ENCODE data around the gene TCF25. TPM values are rescaled to one million over a fixed set of nuclear protein-coding genes. Genes with fewer than 3 reads are reported as not detected.
"Not testable (repeated sequence)": the region's sequence is repeated elsewhere in the genome, so short reads cannot be mapped to it uniquely, and the experiment has no call there.

Gene TCF25
- total RNA-seq, 1 donor from 2014 or later, result 206 TPM

- DNase-seq (ENCODE audit: low spot score), result no peak
- intact Hi-C loops (cut with DNase I), result no loop called here
- ATAC-seq, result no peak
Measured at GRCh38 chr16:89924297-89924924, 51.0 kb downstream of the TCF25 start.

- intact Hi-C loops (cut with DNase I), result no loop called here
- ATAC-seq (no peak), DNase-seq (ENCODE audit: low spot score) (no peak)
Measured at GRCh38 chr16:89924925-89925307, 51.5 kb downstream of the TCF25 start.

GRCh38 chr16:89925596-89926079 is 52.2 kb downstream of the TCF25 start:
- DNase-seq (ENCODE audit: low spot score), result no peak
- intact Hi-C loops (cut with DNase I), result no loop called here
- no peak for ATAC-seq

GRCh38 chr16:89931305-89931896 is 58.0 kb downstream of the TCF25 start:
- intact Hi-C loops (cut with DNase I), result no loop called here
- DNase-seq (ENCODE audit: low spot score), result no peak
- ATAC-seq, result no peak

GRCh38 chr16:89931964-89932363 is 58.6 kb downstream of the TCF25 start:
- ATAC-seq, result no peak
- DNase-seq (ENCODE audit: low spot score), result no peak
- intact Hi-C loops (cut with DNase I), result no loop called here

- intact Hi-C loops (cut with DNase I); ATAC-seq; DNase-seq (ENCODE audit: low spot score): not testable (repeated sequence)
Measured at GRCh38 chr16:89934019-89934418, 60.6 kb downstream of the TCF25 start.

GRCh38 chr16:89934611-89935553 is 61.5 kb downstream of the TCF25 start:
- intact Hi-C loops (cut with DNase I), result no loop called here
- DNase-seq (ENCODE audit: low spot score) (no peak), ATAC-seq (no peak)

- ATAC-seq; DNase-seq (ENCODE audit: low spot score); intact Hi-C loops (cut with DNase I): not testable (repeated sequence)
Measured at GRCh38 chr16:89935620-89936019, 62.2 kb downstream of the TCF25 start.

GRCh38 chr16:89936034-89936433 is 62.6 kb downstream of the TCF25 start:
- ATAC-seq (no peak), DNase-seq (ENCODE audit: low spot score) (no peak)
- intact Hi-C loops (cut with DNase I), result no loop called here

GRCh38 chr16:89936508-89936907 is 63.1 kb downstream of the TCF25 start:
- intact Hi-C loops (cut with DNase I), result no loop called here
- ATAC-seq (no peak), DNase-seq (ENCODE audit: low spot score) (no peak)

- DNase-seq (ENCODE audit: low spot score), result no peak
- intact Hi-C loops (cut with DNase I), result no loop called here
- no peak for ATAC-seq
Measured at GRCh38 chr16:89936981-89937380, 63.6 kb downstream of the TCF25 start.

GRCh38 chr16:89938175-89938885 is 64.9 kb downstream of the TCF25 start:
- DNase-seq (ENCODE audit: low spot score), result no peak
- ATAC-seq, result no peak
- intact Hi-C loops (cut with DNase I), result no loop called here

- ATAC-seq (no peak), DNase-seq (ENCODE audit: low spot score) (no peak)
- intact Hi-C loops (cut with DNase I), result no loop called here
Measured at GRCh38 chr16:89944773-89945172, 71.4 kb downstream of the TCF25 start.

GRCh38 chr16:89945654-89946053 is 72.3 kb downstream of the TCF25 start:
- ATAC-seq, result no peak
- intact Hi-C loops (cut with DNase I), result no loop called here

GRCh38 chr16:89946515-89946914 is 73.1 kb downstream of the TCF25 start:
- no peak for ATAC-seq
- DNase-seq (ENCODE audit: low spot score), result no peak
- intact Hi-C loops (cut with DNase I), result no loop called here

More at GRCh38 chr16:89945654-89946053, 72.3 kb downstream of the TCF25 start:
- no peak for DNase-seq (ENCODE audit: low spot score)

GRCh38 chr16:89949121-89949742 is 75.8 kb downstream of the TCF25 start:
- no peak for ATAC-seq
- no peak for DNase-seq (ENCODE audit: low spot score)
- intact Hi-C loops (cut with DNase I), result no loop called here

GRCh38 chr16:89949756-89950155 is 76.4 kb downstream of the TCF25 start:
- intact Hi-C loops (cut with DNase I), result no loop called here
- ATAC-seq, result no peak

GRCh38 chr16:89951509-89951908 is 78.1 kb downstream of the TCF25 start:
- DNase-seq (ENCODE audit: low spot score) (no peak), ATAC-seq (no peak)
- intact Hi-C loops (cut with DNase I), result no loop called here

More at GRCh38 chr16:89949756-89950155, 76.4 kb downstream of the TCF25 start:
- DNase-seq (ENCODE audit: low spot score), result no peak

GRCh38 chr16:89952049-89952448 is 78.7 kb downstream of the TCF25 start:
- DNase-seq (ENCODE audit: low spot score), result no peak
- ATAC-seq, result no peak
- intact Hi-C loops (cut with DNase I), result no loop called here

Measured in sciatic nerve (tissue), 2 donors.